Measurements from ENCODE around the gene TNIK. TPM values are rescaled to one million over a fixed set of nuclear protein-coding genes. Genes with fewer than 3 reads are reported as not detected.

The TNIK gene
- total RNA-seq, 1 experiment from 2014 or later, result 19.1 TPM

- in situ Hi-C loops (cut with HindIII; ENCODE audit: low pct_unique_long_range_greater_than_20kb, low sequenced_read_pairs), result no loop called here
- DNase-seq (ENCODE audit: low read depth), result no peak
Measured at GRCh38 chr3:171476532-171477102, 16.4 kb upstream of the TNIK start.

- DNase-seq (ENCODE audit: low read depth), result no peak
- in situ Hi-C loops (cut with HindIII; ENCODE audit: low pct_unique_long_range_greater_than_20kb, low sequenced_read_pairs), result loop anchor here (25.0 kb wide), 1 partner anchor 285 kb away; no protein-coding TSS in a partner anchor
Measured at GRCh38 chr3:171472552-171472951, 12.3 kb upstream of the TNIK start.

DNA sequence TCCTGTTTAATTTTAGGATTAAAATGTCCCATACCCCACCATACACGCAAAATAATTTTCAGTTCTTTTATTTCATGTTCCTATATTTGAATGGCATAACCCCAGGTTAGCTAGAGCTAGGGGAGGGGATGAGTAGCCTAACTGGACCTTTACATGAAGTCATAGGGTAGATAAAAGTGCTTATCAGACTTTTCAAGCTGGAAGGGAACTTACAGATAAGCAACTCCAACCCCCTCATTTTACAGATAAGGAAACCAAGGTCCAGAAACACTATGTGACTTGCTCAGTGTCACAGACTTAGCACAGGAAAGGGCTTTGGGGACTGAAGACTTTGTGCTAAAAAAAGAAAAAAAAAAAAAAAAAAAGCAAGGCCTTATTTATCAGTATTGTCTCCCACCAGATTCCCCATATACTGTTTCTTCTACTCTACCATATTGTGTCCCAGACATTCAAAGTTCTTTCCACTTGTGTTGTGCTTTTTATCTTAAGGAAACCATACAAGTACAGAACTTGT is 10.6 kb upstream of the TNIK start:
- no peak for DNase-seq (ENCODE audit: low read depth)
- in situ Hi-C loops (cut with HindIII; ENCODE audit: low pct_unique_long_range_greater_than_20kb, low sequenced_read_pairs), result loop anchor here (25.0 kb wide), 1 partner anchor 283 kb away; no protein-coding TSS in a partner anchor

GRCh38 chr3:171469376-171469775 is 9.2 kb upstream of the TNIK start:
- no peak for DNase-seq (ENCODE audit: low read depth)
- in situ Hi-C loops (cut with HindIII; ENCODE audit: low pct_unique_long_range_greater_than_20kb, low sequenced_read_pairs), result loop anchor here (25.0 kb wide), 1 partner anchor 282 kb away; no protein-coding TSS in a partner anchor

GRCh38 chr3:171468296-171468906 is 8.2 kb upstream of the TNIK start:
- in situ Hi-C loops (cut with HindIII; ENCODE audit: low pct_unique_long_range_greater_than_20kb, low sequenced_read_pairs), result loop anchor here (25.0 kb wide), 1 partner anchor 281 kb away; no protein-coding TSS in a partner anchor
- no peak for DNase-seq (ENCODE audit: low read depth)

- in situ Hi-C loops (cut with HindIII; ENCODE audit: low pct_unique_long_range_greater_than_20kb, low sequenced_read_pairs), result loop anchor here (25.0 kb wide), 1 partner anchor 278 kb away; no protein-coding TSS in a partner anchor
Measured at GRCh38 chr3:171465763-171466162, 5.6 kb upstream of the TNIK start.

GRCh38 chr3:171464462-171464861 is 4.3 kb upstream of the TNIK start:
- no peak for DNase-seq (ENCODE audit: low read depth)
- in situ Hi-C loops (cut with HindIII; ENCODE audit: low pct_unique_long_range_greater_than_20kb, low sequenced_read_pairs), result loop anchor here (25.0 kb wide), 1 partner anchor 277 kb away; no protein-coding TSS in a partner anchor

More at GRCh38 chr3:171465763-171466162, 5.6 kb upstream of the TNIK start:
- DNase-seq (ENCODE audit: low read depth), result no peak

DNA sequence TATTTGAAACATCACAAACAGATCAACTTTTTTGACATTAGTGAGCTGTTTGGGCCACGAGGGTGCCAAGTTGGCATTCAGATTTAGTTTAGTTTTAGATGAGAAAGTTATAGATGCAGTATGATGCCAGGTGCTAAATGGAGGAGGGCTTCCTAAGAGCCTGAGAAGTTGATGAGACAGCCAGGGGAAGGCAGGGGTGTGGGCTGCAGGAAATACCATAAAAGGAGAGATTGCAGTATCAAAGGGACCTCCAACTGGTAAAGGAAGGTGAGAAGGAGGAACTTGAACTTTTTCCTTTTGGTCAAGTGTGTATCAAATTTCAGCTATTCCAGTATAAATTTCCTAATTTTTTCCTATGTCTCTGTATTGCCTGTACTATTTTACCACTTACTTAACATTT is 2.0 kb upstream of the TNIK start:
- in situ Hi-C loops (cut with HindIII; ENCODE audit: low pct_unique_long_range_greater_than_20kb, low sequenced_read_pairs), result loop anchor here (25.0 kb wide), 1 partner anchor 275 kb away; no protein-coding TSS in a partner anchor
- peak; percentile 62 for DNase-seq (ENCODE audit: low read depth)

DNA sequence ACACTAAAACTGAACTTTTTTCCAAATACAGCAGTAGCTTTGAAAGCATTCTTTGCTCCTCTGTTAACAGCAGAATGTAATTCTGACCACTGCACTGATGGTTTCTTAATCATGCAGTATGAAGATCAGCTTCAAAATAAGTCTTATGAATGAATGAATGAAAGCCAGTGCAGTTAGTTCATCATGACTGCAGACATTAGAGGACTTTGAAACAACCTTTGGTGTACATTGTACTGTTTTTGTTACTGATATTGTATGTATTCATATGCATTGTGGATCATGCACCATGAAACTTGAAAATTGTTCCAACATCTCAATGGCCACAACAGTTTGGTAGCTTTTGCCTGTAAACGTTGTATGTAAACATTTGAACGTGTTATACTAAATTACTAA is 1.3 kb upstream of the TNIK start:
- in situ Hi-C loops (cut with HindIII; ENCODE audit: low pct_unique_long_range_greater_than_20kb, low sequenced_read_pairs), result loop anchor here (25.0 kb wide), 1 partner anchor 274 kb away; no protein-coding TSS in a partner anchor
- no peak for DNase-seq (ENCODE audit: low read depth)

GRCh38 chr3:171460725-171461524 is 720 bp upstream of the TNIK start:
- DNase-seq (ENCODE audit: low read depth), result peak; percentile 96
- in situ Hi-C loops (cut with HindIII; ENCODE audit: low pct_unique_long_range_greater_than_20kb, low sequenced_read_pairs), result loop anchor here (25.0 kb wide), 1 partner anchor 274 kb away; no protein-coding TSS in a partner anchor

GRCh38 chr3:171459137-171459941 is 866 bp downstream of the TNIK start:
- in situ Hi-C loops (cut with HindIII; ENCODE audit: low pct_unique_long_range_greater_than_20kb, low sequenced_read_pairs), result loop anchor here (25.0 kb wide), 1 partner anchor 272 kb away; no protein-coding TSS in a partner anchor
- DNase-seq (ENCODE audit: low read depth), result peak; percentile 84

DNA sequence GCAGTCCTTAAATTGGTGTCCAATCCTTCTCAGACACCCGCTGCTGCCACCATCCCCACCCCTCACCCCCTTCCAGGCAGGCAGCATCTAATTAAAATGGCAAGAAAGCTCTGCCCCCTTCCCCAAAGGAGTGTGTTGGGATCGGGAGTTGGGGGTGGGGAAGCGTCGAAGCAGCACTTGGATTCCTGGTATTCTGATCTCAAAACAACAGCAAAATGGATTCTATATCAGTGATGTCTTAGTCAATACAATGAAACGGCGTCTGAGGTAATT is 1.4 kb downstream of the TNIK start:
- in situ Hi-C loops (cut with HindIII; ENCODE audit: low pct_unique_long_range_greater_than_20kb, low sequenced_read_pairs), result loop anchor here (25.0 kb wide), 1 partner anchor 271 kb away; no protein-coding TSS in a partner anchor
- no peak for DNase-seq (ENCODE audit: low read depth)

GRCh38 chr3:171458071-171458863 is 1.9 kb downstream of the TNIK start:
- in situ Hi-C loops (cut with HindIII; ENCODE audit: low pct_unique_long_range_greater_than_20kb, low sequenced_read_pairs), result loop anchor here (25.0 kb wide), 1 partner anchor 271 kb away; no protein-coding TSS in a partner anchor
- DNase-seq (ENCODE audit: low read depth), result peak; percentile 55

GRCh38 chr3:171457607-171458061 is 2.6 kb downstream of the TNIK start:
- DNase-seq (ENCODE audit: low read depth), result peak; percentile 34
- in situ Hi-C loops (cut with HindIII; ENCODE audit: low pct_unique_long_range_greater_than_20kb, low sequenced_read_pairs), result loop anchor here (25.0 kb wide), 1 partner anchor 270 kb away; no protein-coding TSS in a partner anchor

- peak; percentile 12 for DNase-seq (ENCODE audit: low read depth)
- in situ Hi-C loops (cut with HindIII; ENCODE audit: low pct_unique_long_range_greater_than_20kb, low sequenced_read_pairs), result loop anchor here (25.0 kb wide), 1 partner anchor 270 kb away; no protein-coding TSS in a partner anchor
Measured at GRCh38 chr3:171456765-171457606, 3.2 kb downstream of the TNIK start.
